K562 (cell line): Measurements from ENCODE around the gene DCST1. TPM values are rescaled to one million over a fixed set of nuclear protein-coding genes. Genes with fewer than 3 reads are reported as not detected.

ENCODE experiments used
- ARID1B ChIP-seq: fragments of 450-650 bp; IDR thresholded peaks from 2 replicates; pipeline ENCODE4 v1.6.1; 2016; ENCODE audit warnings: antibody characterized with exemption, mild to moderate bottlenecking, inconsistent platforms
- CBFA2T3 ChIP-seq: fragments of 450-650 bp; IDR thresholded peaks from 2 replicates; pipeline ENCODE4 v1.6.1; 2017
- MNT ChIP-seq, 2 experiments: fragments of 450-650 bp; conservative IDR thresholded peaks; 2 replicates each; pipeline ENCODE4 v1.6.1; 2017; ENCODE audit warnings: mild to moderate bottlenecking in 2 of 2, moderate library complexity in 2 of 2
- NFIC ChIP-seq: fragments of 450-650 bp; IDR thresholded peaks from 2 replicates; pipeline ENCODE4 v1.6.1; 2017; ENCODE audit warnings: mild to moderate bottlenecking, inconsistent platforms
- SMARCA5 ChIP-seq: fragments of 450-650 bp; IDR thresholded peaks from 2 replicates; pipeline ENCODE4 v1.6.1; 2016
- TAL1 ChIP-seq: fragments of 450-650 bp; IDR thresholded peaks from 2 replicates; pipeline ENCODE4 v1.6.1; 2016; ENCODE audit warnings: mild to moderate bottlenecking
- polyA plus RNA-seq, 8 experiments: library from polyadenylated mRNA; depleted of rRNA in 4 of 8; stranded (reverse) in 5 of 8; unstranded in 3 of 8; fragments of >200 nt; fragmentation: Nextera tagmentation in 2 of 8; fragmentation: Illumina TruSeq in 1 of 8; extraction: Ambion mirVana in 2 of 8; extraction: Trizol in 1 of 8; gene quantifications; 2 replicates each; pipeline versions ENCODE4 v1.2.1 to v1.2.3, GENCODE V29; 2011 to 2014; ENCODE audit warnings: inconsistent platforms in 1 of 8, missing spikeins in 1 of 8
- total RNA-seq, 7 experiments: library from RNA; depleted of rRNA in 6 of 7; stranded (reverse); fragments of >200 nt in 6 of 7; fragmentation: Illumina TruSeq in 2 of 7; extraction: Trizol in 2 of 7; gene quantifications; 2 replicates each; pipeline versions ENCODE4 v1.2.1 to v1.2.3, GENCODE V29; 2011 to 2021; ENCODE audit warnings: low replicate concordance in 1 of 7
- TF ChIP-seq, protein P1 (sequence below), 3 experiments: IDR thresholded peaks in 2 of 3; conservative IDR thresholded peaks in 1 of 3; 2 replicates each; pipeline ENCODE4 v1.5.1; 2011 to 2012; ENCODE audit warnings: low read length in 3 of 3, mild to moderate bottlenecking in 3 of 3, control low read depth in 2 of 3, improper control_type of control experiment in 1 of 3, inconsistent platforms in 1 of 3, low read depth in 1 of 3, mixed read lengths in 1 of 3, moderate library complexity in 1 of 3; ENCODE audit not compliant: insufficient read depth in 2 of 3

DCST1 gene
- total and polyA plus RNA-seq, 9 of the 15 experiments (the other 6 are each of a cell fraction or from before 2014, with no cell fraction given) = not detected

DNA sequence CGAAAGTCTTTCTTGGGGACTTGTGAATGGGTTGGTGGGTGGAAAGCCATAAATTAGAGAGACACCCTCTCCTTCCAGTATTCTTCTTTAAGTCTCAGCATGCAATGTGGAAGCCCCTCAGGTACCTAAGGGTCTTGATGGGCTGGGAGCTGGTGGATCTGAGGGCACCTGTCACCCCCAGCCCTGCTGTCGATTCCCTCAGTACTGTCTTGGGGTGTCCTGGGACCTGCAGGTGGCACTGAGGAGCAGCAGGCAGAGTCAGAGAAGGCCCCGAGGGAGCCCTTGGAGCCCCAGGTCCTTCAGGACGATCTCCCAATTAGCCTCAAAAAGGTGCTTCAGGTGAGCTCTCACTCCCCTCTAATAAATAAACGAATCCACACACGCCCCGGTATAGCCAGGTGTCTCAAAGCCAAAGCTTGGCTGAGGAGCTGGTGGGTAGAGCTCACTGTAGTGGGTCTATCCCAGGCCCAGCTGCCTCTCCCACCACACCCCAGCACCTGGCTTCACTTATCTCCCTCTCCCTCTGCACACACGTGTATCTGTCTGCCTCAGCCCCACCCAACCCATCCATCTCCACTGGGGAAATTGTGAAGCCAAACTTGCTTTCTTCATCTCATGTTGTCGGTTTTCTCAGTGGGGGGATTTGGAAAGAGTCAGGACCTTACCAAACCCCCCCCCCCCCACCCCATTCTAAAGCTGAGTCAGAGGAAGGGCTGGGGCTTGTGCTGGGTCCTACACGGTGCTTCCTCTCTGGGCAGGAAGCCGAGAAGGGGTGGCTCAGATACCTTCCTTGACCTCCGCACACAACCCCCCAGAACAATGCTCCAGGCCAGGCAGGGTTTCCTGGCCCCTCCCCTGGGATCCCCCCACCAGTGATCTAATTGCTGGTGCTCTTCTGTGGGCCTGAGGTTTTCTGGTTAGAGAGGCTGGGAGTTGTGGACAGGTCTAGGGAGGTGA lies 19.1 kb downstream of the DCST1 start (continued):
- TF ChIP-seq CBFA2T3 (peak; percentile 81), SMARCA5 (no peak), ARID1B (0 out of 2 replicates have a peak, but pooled peaks have one; percentile 21), TAL1 (peak; percentile 49; the same call in 1 of the 2 replicates), MNT (conservative IDR thresholded peaks at IDR 0.05) (peak in 1 of 2 experiments; percentile 56; a peak in 2 of 4 replicates), NFIC (peak; percentile 27; the same call in 1 of the 2 replicates)
- TF ChIP-seq, protein P1, sequence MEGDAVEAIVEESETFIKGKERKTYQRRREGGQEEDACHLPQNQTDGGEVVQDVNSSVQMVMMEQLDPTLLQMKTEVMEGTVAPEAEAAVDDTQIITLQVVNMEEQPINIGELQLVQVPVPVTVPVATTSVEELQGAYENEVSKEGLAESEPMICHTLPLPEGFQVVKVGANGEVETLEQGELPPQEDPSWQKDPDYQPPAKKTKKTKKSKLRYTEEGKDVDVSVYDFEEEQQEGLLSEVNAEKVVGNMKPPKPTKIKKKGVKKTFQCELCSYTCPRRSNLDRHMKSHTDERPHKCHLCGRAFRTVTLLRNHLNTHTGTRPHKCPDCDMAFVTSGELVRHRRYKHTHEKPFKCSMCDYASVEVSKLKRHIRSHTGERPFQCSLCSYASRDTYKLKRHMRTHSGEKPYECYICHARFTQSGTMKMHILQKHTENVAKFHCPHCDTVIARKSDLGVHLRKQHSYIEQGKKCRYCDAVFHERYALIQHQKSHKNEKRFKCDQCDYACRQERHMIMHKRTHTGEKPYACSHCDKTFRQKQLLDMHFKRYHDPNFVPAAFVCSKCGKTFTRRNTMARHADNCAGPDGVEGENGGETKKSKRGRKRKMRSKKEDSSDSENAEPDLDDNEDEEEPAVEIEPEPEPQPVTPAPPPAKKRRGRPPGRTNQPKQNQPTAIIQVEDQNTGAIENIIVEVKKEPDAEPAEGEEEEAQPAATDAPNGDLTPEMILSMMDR (IDR thresholded peaks at IDR 0.05 in 2 of 3, conservative IDR thresholded peaks at IDR 0.05 in 1 of 3; ENCODE audit: insufficient read depth in 2 of 3, low read depth in 1 of 3, low read length in 3 of 3) = peak; percentile 24 to 37 (median 36); a peak in 4 of 6 replicates
